Natural killer cell (primary cell): ENCODE measurements around the gene TUBA1A. TPM values are rescaled to one million over a fixed set of nuclear protein-coding genes. Genes with fewer than 3 reads are reported as not detected.

Experiments used
- ATAC-seq, 3 donors: fragments of 150-1000 bp in 2 of 3; fragments of 200-7000 bp in 1 of 3; cut with Tn5 transposase; 1 replicate in 1 of 3; 2 replicates in 2 of 3; pipeline ENCODE4 v1.10.0; 2021; ENCODE audit warnings: mild to moderate bottlenecking in 2 of 3, moderate library complexity in 2 of 3
- DNase-seq, 2 donors: peaks; one replicate each; pipeline versions ENCODE4 v3.0.0 to v3.0.0-alpha.2; 2013 to 2021; ENCODE audit warnings: mixed read lengths in 1 of 2
- H3K27ac ChIP-seq: one replicate; pipeline ENCODE4 v1.5.1; 2013; ENCODE audit warnings: mild to moderate bottlenecking, low read length
- H3K27me3 ChIP-seq: one replicate; pipeline ENCODE4 v1.6.1; 2013; ENCODE audit warnings: low read length; ENCODE audit not compliant: control insufficient read depth, insufficient read depth
- H3K36me3 ChIP-seq: one replicate; pipeline ENCODE4 v1.6.1; 2013; ENCODE audit warnings: low read length; ENCODE audit not compliant: control insufficient read depth, insufficient read depth
- H3K4me1 ChIP-seq: one replicate; pipeline ENCODE4 v1.6.1; 2013; ENCODE audit warnings: low read length; ENCODE audit not compliant: control insufficient read depth, insufficient read depth
- H3K4me3 ChIP-seq: one replicate; pipeline ENCODE4 v1.5.1; 2013; ENCODE audit warnings: low read length
- H3K9me3 ChIP-seq: one replicate; pipeline ENCODE4 v1.6.1; 2013; ENCODE audit warnings: low read length; ENCODE audit not compliant: control insufficient read depth, insufficient read depth
- H3K27ac Mint-ChIP-seq, 2 donors: one replicate each; pipeline ENCODE4 v1.8.0; 2022; ENCODE audit warnings: mild to moderate bottlenecking in 2 of 2, mixed read lengths in 2 of 2, moderate library complexity in 1 of 2
- H3K27me3 Mint-ChIP-seq, 2 donors: one replicate each; pipeline ENCODE4 v1.8.0; 2022; ENCODE audit warnings: low read depth in 2 of 2, mixed read lengths in 2 of 2
- H3K36me3 Mint-ChIP-seq: one replicate; pipeline ENCODE4 v1.8.0; 2022; ENCODE audit warnings: mixed read lengths
- H3K4me1 Mint-ChIP-seq, 2 donors: one replicate each; pipeline ENCODE4 v1.8.0; 2022; ENCODE audit warnings: mixed read lengths in 2 of 2
- H3K4me3 Mint-ChIP-seq: one replicate; pipeline ENCODE4 v1.8.0; 2022; ENCODE audit warnings: mild to moderate bottlenecking, moderate library complexity, mixed read lengths
- H3K9me3 Mint-ChIP-seq, 2 donors: one replicate each; pipeline ENCODE4 v1.8.0; 2022; ENCODE audit warnings: mixed read lengths in 2 of 2
- CTCF ChIP-seq: fragments of 200-600 bp; IDR thresholded peaks from one replicate; pipeline ENCODE4 v1.8.0; 2022; ENCODE audit warnings: antibody characterized with exemption
- WGBS: methylation state at CpG from one replicate; pipeline ENCODE4 v1.1.7; 2013; ENCODE audit warnings: missing lambda C conversion rate; ENCODE audit not compliant: insufficient coverage; 5-methylcytosine and 5-hydroxymethylcytosine counted together
- intact Hi-C: fragments of 100-400 bp; cut with micrococcal nuclease; formaldehyde crosslinking; loops from one replicate; pipeline ENCODE4 v1.14.2; 2022
- total RNA-seq, 4 donors: library from RNA; stranded (reverse); fragments of 120-200 nt in 1 of 4; gene quantifications; one replicate each; pipeline versions ENCODE4 v1.2.3 to v1.2.4, GENCODE V29; 2013 to 2022

Gene TUBA1A
- total RNA-seq, 3 donors from 2014 or later (not counting 1 experiment from before 2014, with no cell fraction given): 129 to 403 (median 182) TPM

GRCh38 chr12:49223590-49224369 lies 34.9 kb upstream of the TUBA1A start:
- Mint-ChIP-seq H3K36me3 (no peaks in the 10 kb centered on the region), H3K27ac (no peak overlapping the region), H3K4me3 (no peak overlapping the region), H3K9me3 (no peaks in the 10 kb centered on the region), H3K27me3 (peaks cover 0 to 7% of the 10 kb centered on the region in 2 donors), H3K4me1 (no peaks in the 10 kb centered on the region)
- Histone ChIP-seq H3K27ac (no peak overlapping the region), H3K36me3 (no peaks in the 10 kb centered on the region), H3K4me1 (peaks cover 3% of the 10 kb centered on the region), H3K4me3 (no peak overlapping the region), H3K9me3 (no peaks in the 10 kb centered on the region), H3K27me3 (no peaks in the 10 kb centered on the region)
- ATAC-seq (no peak), DNase-seq (no peak)
- no peak for TF ChIP-seq CTCF
- intact Hi-C loops: no loop called here
- 100% methylated on average over 2 of the region's 3 CpGs for WGBS

- Histone ChIP-seq H3K9me3 (no peaks in the 10 kb centered on the region), H3K27me3 (no peaks in the 10 kb centered on the region), H3K4me3 (no peak overlapping the region), H3K27ac (no peak overlapping the region), H3K36me3 (no peaks in the 10 kb centered on the region), H3K4me1 (peaks cover 3% of the 10 kb centered on the region)
- Mint-ChIP-seq H3K4me3 (no peak overlapping the region), H3K27ac (no peak overlapping the region), H3K4me1 (no peaks in the 10 kb centered on the region), H3K27me3 (peaks cover 0 to 7% of the 10 kb centered on the region in 2 donors), H3K9me3 (no peaks in the 10 kb centered on the region), H3K36me3 (no peaks in the 10 kb centered on the region)
- WGBS: 100% methylated on average over 1 of the region's 1 CpG
- intact Hi-C loops: no loop called here
- no peak for ATAC-seq
- no peak for TF ChIP-seq CTCF
- DNase-seq: no peak
These were observed 34.2 kb upstream of the TUBA1A start for GRCh38 chr12:49223122-49223521.

GRCh38 chr12:49220972-49221371 lies 32.1 kb upstream of the TUBA1A start:
- no peak for DNase-seq
- Histone ChIP-seq H3K4me1 (peaks cover 3% of the 10 kb centered on the region), H3K27me3 (no peaks in the 10 kb centered on the region), H3K36me3 (no peaks in the 10 kb centered on the region), H3K9me3 (no peaks in the 10 kb centered on the region), H3K27ac (no peak overlapping the region), H3K4me3 (no peak overlapping the region)
- H3K4me3 Mint-ChIP-seq: no peak overlapping the region
- WGBS: 54% methylated on average over 3 of the region's 4 CpGs
- intact Hi-C loops: no loop called here
- no peaks in the 10 kb centered on the region for H3K36me3 Mint-ChIP-seq
- H3K4me1 Mint-ChIP-seq: no peaks in the 10 kb centered on the region
- ATAC-seq: no peak
- no peaks in the 10 kb centered on the region for H3K9me3 Mint-ChIP-seq
- no peak for TF ChIP-seq CTCF
- H3K27ac Mint-ChIP-seq: no peak overlapping the region
- H3K27me3 Mint-ChIP-seq: peaks cover 0 to 7% of the 10 kb centered on the region in 2 donors
